ENCODE results near the gene CIAO1. TPM values are rescaled to one million over a fixed set of nuclear protein-coding genes. Genes with fewer than 3 reads are reported as not detected.
A peak's percentile ranks its signal among the peaks of the same experiment; 100 is the strongest.

CIAO1 gene
- total and polyA plus RNA-seq, 2 of the 13 experiments (the other 11 are each of a cell fraction or from before 2014, with no cell fraction given) = 99.3 to 120 TPM

DNA sequence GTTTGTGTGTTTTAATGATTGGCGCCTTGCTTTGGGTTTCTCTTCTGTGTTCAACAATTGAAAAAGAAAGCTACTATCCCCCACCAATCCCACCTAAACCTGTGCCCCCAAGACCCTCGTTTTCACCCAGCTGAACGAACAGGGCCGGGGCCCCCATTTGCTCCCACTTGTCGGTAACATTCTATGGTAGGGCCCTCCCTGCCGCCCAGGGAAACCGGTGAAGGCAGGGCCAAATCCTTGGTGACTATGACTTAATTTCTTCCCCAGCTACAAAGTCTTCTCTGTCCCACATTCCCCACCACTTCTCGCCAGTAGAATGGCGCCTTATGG, 39.9 kb downstream of the CIAO1 start (continued):
- TF ChIP-seq, protein P1, sequence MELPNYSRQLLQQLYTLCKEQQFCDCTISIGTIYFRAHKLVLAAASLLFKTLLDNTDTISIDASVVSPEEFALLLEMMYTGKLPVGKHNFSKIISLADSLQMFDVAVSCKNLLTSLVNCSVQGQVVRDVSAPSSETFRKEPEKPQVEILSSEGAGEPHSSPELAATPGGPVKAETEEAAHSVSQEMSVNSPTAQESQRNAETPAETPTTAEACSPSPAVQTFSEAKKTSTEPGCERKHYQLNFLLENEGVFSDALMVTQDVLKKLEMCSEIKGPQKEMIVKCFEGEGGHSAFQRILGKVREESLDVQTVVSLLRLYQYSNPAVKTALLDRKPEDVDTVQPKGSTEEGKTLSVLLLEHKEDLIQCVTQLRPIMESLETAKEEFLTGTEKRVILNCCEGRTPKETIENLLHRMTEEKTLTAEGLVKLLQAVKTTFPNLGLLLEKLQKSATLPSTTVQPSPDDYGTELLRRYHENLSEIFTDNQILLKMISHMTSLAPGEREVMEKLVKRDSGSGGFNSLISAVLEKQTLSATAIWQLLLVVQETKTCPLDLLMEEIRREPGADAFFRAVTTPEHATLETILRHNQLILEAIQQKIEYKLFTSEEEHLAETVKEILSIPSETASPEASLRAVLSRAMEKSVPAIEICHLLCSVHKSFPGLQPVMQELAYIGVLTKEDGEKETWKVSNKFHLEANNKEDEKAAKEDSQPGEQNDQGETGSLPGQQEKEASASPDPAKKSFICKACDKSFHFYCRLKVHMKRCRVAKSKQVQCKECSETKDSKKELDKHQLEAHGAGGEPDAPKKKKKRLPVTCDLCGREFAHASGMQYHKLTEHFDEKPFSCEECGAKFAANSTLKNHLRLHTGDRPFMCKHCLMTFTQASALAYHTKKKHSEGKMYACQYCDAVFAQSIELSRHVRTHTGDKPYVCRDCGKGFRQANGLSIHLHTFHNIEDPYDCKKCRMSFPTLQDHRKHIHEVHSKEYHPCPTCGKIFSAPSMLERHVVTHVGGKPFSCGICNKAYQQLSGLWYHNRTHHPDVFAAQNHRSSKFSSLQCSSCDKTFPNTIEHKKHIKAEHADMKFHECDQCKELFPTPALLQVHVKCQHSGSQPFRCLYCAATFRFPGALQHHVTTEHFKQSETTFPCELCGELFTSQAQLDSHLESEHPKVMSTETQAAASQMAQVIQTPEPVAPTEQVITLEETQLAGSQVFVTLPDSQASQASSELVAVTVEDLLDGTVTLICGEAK (IDR thresholded peaks at IDR 0.05) = no peak
- TF ChIP-seq, protein P1 (CRISPR knock-in tag; IDR thresholded peaks at IDR 0.05) = no peak
- TF ChIP-seq, protein P2, sequence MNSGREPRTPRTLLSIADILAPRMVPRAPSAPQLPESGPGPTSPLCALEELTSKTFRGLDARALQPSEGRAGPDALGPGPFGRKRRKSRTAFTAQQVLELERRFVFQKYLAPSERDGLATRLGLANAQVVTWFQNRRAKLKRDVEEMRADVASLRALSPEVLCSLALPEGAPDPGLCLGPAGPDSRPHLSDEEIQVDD (CRISPR knock-in tag; IDR thresholded peaks at IDR 0.05; ENCODE audit: borderline replicate concordance) = no peak
- TF ChIP-seq ZNF225 (CRISPR knock-in tag; IDR thresholded peaks at IDR 0.05) = 0 out of 2 replicates have a peak, but pooled peaks have one; percentile 6
- TF ChIP-seq, protein P3, sequence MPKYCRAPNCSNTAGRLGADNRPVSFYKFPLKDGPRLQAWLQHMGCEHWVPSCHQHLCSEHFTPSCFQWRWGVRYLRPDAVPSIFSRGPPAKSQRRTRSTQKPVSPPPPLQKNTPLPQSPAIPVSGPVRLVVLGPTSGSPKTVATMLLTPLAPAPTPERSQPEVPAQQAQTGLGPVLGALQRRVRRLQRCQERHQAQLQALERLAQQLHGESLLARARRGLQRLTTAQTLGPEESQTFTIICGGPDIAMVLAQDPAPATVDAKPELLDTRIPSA (CRISPR knock-in tag; IDR thresholded peaks at IDR 0.05; ENCODE audit: borderline replicate concordance) = no peak
- TF ChIP-seq SNAI1 (CRISPR knock-in tag; IDR thresholded peaks at IDR 0.05; ENCODE audit: borderline replicate concordance) = 0 out of 2 replicates have a peak, but pooled peaks have one; percentile 13
- no peak for TF ChIP-seq SALL2 (CRISPR knock-in tag; IDR thresholded peaks at IDR 0.05)
- no peak for TF ChIP-seq ARID2 (CRISPR knock-in tag; IDR thresholded peaks at IDR 0.05; ENCODE audit: borderline replicate concordance)
- no peak for TF ChIP-seq ZNF776 (CRISPR knock-in tag; IDR thresholded peaks at IDR 0.05)
- no peak for TF ChIP-seq KAT8 (CRISPR knock-in tag; IDR thresholded peaks at IDR 0.05)
- 0 out of 2 replicates have a peak, but pooled peaks have one; percentile 21 for TF ChIP-seq GFI1 (CRISPR knock-in tag; IDR thresholded peaks at IDR 0.05; ENCODE audit: borderline replicate concordance)
- no peak for TF ChIP-seq SP2 (CRISPR knock-in tag; IDR thresholded peaks at IDR 0.05)
- no peak for TF ChIP-seq BORCS8-MEF2B (CRISPR knock-in tag; IDR thresholded peaks at IDR 0.05)
- TF ChIP-seq CCDC6 (CRISPR knock-in tag; IDR thresholded peaks at IDR 0.05) = no peak
- TF ChIP-seq MED13 (CRISPR knock-in tag; IDR thresholded peaks at IDR 0.05) = no peak
- no peak for TF ChIP-seq ZFP90 (CRISPR knock-in tag; IDR thresholded peaks at IDR 0.05; ENCODE audit: borderline replicate concordance)
- TF ChIP-seq, protein P4, sequence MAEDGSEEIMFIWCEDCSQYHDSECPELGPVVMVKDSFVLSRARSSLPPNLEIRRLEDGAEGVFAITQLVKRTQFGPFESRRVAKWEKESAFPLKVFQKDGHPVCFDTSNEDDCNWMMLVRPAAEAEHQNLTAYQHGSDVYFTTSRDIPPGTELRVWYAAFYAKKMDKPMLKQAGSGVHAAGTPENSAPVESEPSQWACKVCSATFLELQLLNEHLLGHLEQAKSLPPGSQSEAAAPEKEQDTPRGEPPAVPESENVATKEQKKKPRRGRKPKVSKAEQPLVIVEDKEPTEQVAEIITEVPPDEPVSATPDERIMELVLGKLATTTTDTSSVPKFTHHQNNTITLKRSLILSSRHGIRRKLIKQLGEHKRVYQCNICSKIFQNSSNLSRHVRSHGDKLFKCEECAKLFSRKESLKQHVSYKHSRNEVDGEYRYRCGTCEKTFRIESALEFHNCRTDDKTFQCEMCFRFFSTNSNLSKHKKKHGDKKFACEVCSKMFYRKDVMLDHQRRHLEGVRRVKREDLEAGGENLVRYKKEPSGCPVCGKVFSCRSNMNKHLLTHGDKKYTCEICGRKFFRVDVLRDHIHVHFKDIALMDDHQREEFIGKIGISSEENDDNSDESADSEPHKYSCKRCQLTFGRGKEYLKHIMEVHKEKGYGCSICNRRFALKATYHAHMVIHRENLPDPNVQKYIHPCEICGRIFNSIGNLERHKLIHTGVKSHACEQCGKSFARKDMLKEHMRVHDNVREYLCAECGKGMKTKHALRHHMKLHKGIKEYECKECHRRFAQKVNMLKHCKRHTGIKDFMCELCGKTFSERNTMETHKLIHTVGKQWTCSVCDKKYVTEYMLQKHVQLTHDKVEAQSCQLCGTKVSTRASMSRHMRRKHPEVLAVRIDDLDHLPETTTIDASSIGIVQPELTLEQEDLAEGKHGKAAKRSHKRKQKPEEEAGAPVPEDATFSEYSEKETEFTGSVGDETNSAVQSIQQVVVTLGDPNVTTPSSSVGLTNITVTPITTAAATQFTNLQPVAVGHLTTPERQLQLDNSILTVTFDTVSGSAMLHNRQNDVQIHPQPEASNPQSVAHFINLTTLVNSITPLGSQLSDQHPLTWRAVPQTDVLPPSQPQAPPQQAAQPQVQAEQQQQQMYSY (CRISPR knock-in tag; IDR thresholded peaks at IDR 0.05) = no peak

Data from HepG2 (cell line).